GM13977 (cell line): ENCODE data around the gene ZDHHC20.

ENCODE experiments used
- DNase-seq: peaks from one replicate; pipeline ENCODE4 v3.0.0; 2012; ENCODE audit warnings: low spot score
- CTCF ChIP-seq: IDR thresholded peaks from 2 replicates; pipeline ENCODE4 v1.5.1; 2012; ENCODE audit warnings: mild to moderate bottlenecking, control low read depth; ENCODE audit not compliant: insufficient read depth; ENCODE audit errors: extremely low read depth, missing control alignments
- in situ Hi-C: fragments of 300-500 bp; cut with MboI; formaldehyde crosslinking; loops from one replicate; pipeline ENCODE4 v1.12.0; 2022; ENCODE audit warnings: low sequenced_read_pairs, low pct_unique_long_range_greater_than_20kb, mixed read lengths, inconsistent platforms; ENCODE audit not compliant: unreplicated experiment

Gene ZDHHC20

GRCh38 chr13:21336609-21337349 lies 122.3 kb downstream of the ZDHHC20 start:
- no peak for DNase-seq
- in situ Hi-C loops: no loop called here
- TF ChIP-seq CTCF: no peak

- no peak for DNase-seq
- in situ Hi-C loops: no loop called here
- no peak for TF ChIP-seq CTCF
Measured at GRCh38 chr13:21333186-21333585, 125.9 kb downstream of the ZDHHC20 start.

DNA sequence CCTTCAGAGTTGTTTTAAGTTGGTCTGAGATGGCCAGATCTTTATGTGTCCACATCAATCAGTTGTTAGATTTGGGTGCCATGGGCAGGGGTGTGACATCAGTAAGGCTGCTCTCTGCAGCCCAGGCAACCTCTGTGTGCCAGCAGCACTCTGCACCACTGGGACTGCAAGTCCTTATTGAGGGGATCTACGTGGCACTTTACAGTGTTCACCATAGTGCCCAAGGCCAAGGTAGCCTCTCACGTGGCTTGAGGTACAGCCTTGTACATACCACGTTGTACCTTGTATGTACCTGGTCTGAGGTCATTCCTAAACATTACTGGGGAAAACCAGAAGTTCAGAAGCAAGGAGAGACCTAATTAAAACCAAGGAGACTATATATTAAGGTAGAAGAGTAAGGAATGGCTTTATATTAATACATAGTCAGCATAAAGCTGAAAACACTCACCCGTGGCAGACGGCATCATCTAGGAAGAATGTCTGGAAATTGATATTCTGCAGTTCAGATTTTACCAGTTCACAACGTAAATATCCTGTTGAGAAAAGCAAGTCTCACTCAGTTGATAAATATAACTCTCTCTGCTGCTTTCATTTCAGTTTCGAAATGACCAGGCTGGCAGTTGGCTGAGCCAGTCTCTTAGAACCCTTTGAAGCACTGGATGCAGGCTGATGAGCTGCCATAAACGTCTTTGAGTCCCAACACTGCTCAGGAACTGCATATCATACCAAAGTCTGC lies 128.8 kb downstream of the ZDHHC20 start:
- DNase-seq: peak; percentile 60
- in situ Hi-C loops: no loop called here
- TF ChIP-seq CTCF: no peak

DNA sequence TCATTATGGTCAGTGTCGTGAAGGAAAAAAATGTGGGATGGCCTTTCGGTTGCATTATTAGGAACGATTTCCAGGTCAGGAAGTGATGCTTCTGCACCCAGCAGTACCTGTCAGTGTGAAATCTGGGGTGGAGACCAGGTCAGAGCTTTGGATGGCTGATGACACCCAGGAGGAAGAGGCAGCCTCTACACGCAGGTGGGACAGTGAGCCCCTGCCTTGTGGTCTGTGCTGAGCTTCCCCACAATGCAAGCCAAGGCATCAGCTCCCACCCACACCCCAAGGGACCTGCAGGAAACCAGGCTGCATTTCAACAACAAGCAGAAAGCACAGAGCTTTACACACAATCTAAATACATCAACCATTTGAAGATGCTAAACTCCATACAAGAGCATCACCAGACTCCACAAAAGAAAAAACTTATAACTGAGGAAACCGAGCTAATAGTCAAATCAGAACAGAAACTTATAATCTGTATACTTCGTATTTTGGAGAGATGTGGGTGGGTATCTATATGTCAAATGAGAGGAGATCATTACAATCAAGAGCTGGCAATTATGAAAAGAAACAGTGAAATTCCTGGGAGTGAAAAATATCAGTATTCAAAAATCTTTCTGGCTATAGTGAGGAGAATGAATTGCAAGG lies 130.1 kb downstream of the ZDHHC20 start:
- no peak for DNase-seq
- no peak for TF ChIP-seq CTCF
- in situ Hi-C loops: no loop called here

DNA sequence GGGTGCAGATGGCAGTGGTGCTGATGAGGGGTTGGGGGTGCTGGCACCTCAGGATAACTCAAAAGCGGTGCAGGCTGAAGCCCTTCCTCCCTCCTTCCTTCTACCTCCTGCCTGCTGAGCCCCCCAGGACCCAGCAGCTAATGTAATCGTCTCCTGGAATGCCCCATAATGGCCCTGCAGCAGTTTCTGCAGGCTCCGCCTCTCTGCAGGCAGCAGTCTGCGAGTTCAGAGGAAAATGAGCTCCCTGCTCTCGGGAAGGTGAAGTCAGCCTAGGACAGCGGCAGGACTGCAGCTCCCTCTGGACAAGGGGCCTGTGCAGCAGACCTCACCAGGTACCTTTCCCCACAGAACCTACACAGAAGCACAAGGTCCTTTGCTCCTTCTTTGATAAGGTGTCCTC lies 130.9 kb downstream of the ZDHHC20 start:
- no peak for DNase-seq
- no peak for TF ChIP-seq CTCF
- in situ Hi-C loops: no loop called here

DNA sequence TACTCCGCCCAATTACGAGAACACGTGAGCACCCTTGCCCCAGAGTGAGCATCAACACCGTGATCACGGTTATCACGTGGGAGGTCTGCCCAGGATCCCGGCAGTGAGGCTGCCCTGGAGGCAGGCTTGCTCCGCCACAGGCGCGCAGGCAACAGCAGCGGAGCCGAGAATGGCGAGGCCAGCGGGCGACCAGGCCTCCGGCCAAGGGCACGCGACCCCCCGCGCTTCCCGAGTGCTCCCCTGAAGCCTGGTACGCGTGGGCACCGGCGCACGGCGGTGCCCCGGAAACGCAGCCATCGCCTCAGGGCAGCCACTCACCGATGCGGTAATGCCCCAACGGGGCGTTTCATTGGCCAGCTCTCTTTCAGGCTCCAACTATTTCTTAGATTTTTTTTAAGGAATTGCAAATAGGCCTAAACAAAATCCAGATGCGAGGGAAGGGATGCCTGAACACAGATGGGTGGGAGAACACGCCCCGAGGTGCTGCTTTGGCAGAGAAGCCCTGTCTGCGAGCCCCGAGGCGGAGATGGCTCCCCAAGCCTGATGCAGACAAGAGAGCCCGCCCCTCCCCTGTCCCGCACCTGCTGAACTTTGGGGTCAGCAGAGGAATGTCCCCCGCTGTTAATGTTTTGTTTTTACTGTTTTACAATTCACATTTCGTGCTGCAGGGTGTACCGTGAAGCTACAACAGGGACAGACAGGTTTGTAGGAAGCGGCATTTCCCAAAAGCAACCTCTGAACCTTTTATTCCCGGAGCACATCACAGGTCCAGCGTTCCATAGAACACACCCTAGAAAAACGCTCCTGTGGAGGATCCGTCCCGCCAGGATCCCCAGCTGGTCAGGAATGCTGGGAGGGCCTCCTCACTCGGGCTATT lies 132.7 kb downstream of the ZDHHC20 start:
- in situ Hi-C loops: no loop called here
- no peak for DNase-seq
- TF ChIP-seq CTCF: no peak
